T-helper 1 cell treated with Interleukin-12 subunit alpha and Interleukin-12 subunit beta and Interleukin-4 antibody, amounts not matched to agents 30 ng/mL and 1 ng/mL, for 36 hours (primary cell): ENCODE results near the gene DDA1. TPM values are rescaled to one million over a fixed set of nuclear protein-coding genes. Genes with fewer than 3 reads are reported as not detected.
"Not testable (repeated sequence)": the region's sequence is repeated elsewhere in the genome, so short reads cannot be mapped to it uniquely, and the experiment has no call there.

Experiments
- intact Hi-C: fragments of 100-400 bp; cut with micrococcal nuclease; formaldehyde crosslinking; loops from one replicate; pipeline ENCODE4 v1.15.1; 2024
- total RNA-seq: library from RNA; stranded (reverse); gene quantifications from 2 replicates; pipeline ENCODE4 v1.2.3, GENCODE V29; 2022

DDA1 gene
- total RNA-seq, 1 donor from 2014 or later, result 45.8 TPM

GRCh38 chr19:17339088-17339741 is 29.9 kb downstream of the DDA1 start:
- intact Hi-C loops, result loop anchor here (10.0 kb wide), 1 partner anchor 516 kb away; the partner anchor contains the start of gene RPL18A

GRCh38 chr19:17340302-17340870 is 31.0 kb downstream of the DDA1 start:
- intact Hi-C loops, result no loop called here

GRCh38 chr19:17340871-17341357 is 31.6 kb downstream of the DDA1 start:
- intact Hi-C loops, result no loop called here

GRCh38 chr19:17341386-17341785 is 32.0 kb downstream of the DDA1 start:
- intact Hi-C loops, result no loop called here

- intact Hi-C loops, result no loop called here
These were observed 32.5 kb downstream of the DDA1 start for GRCh38 chr19:17341845-17342244.

GRCh38 chr19:17346109-17346671 is 36.8 kb downstream of the DDA1 start:
- intact Hi-C loops, result loop anchor here (1.0 kb wide), 5 partner anchors 9 to 124 kb away; partner anchors contain the start of genes GTPBP3 and SLC27A1

- intact Hi-C loops, result no loop called here
These were observed 38.0 kb downstream of the DDA1 start for GRCh38 chr19:17347361-17347760.

GRCh38 chr19:17347877-17348276 is 38.5 kb downstream of the DDA1 start:
- intact Hi-C loops, result no loop called here

GRCh38 chr19:17348700-17349099 is 39.3 kb downstream of the DDA1 start:
- intact Hi-C loops, result no loop called here

GRCh38 chr19:17351815-17352435 is 42.6 kb downstream of the DDA1 start:
- intact Hi-C loops, result no loop called here

- intact Hi-C loops, result no loop called here
These were observed 43.4 kb downstream of the DDA1 start for GRCh38 chr19:17352608-17353280.

GRCh38 chr19:17353386-17353785 is 44.0 kb downstream of the DDA1 start:
- intact Hi-C loops, result no loop called here

- intact Hi-C loops, result no loop called here
These were observed 47.8 kb downstream of the DDA1 start for GRCh38 chr19:17357078-17357666.

- intact Hi-C loops, result no loop called here
These were observed 48.4 kb downstream of the DDA1 start for GRCh38 chr19:17357724-17358123.

- intact Hi-C loops, result no loop called here
These were observed 49.0 kb downstream of the DDA1 start for GRCh38 chr19:17358395-17358794.

- intact Hi-C loops, result no loop called here
These were observed 50.8 kb downstream of the DDA1 start for GRCh38 chr19:17359905-17360800.

GRCh38 chr19:17363852-17364605 is 54.7 kb downstream of the DDA1 start:
- intact Hi-C loops, result not testable (repeated sequence)

- intact Hi-C loops, result no loop called here
These were observed 56.0 kb downstream of the DDA1 start for GRCh38 chr19:17365361-17365760.

GRCh38 chr19:17370026-17370587 is 60.7 kb downstream of the DDA1 start:
- intact Hi-C loops, result no loop called here
